ENCODE results near the gene RBBP4. TPM values are rescaled to one million over a fixed set of nuclear protein-coding genes. Genes with fewer than 3 reads are reported as not detected.
"Not testable (repeated sequence)": the region's sequence is repeated elsewhere in the genome, so short reads cannot be mapped to it uniquely, and the experiment has no call there.

The RBBP4 gene
- polyA plus RNA-seq, 3 donors: 41.3 to 45.5 (median 45.3) TPM

DNA sequence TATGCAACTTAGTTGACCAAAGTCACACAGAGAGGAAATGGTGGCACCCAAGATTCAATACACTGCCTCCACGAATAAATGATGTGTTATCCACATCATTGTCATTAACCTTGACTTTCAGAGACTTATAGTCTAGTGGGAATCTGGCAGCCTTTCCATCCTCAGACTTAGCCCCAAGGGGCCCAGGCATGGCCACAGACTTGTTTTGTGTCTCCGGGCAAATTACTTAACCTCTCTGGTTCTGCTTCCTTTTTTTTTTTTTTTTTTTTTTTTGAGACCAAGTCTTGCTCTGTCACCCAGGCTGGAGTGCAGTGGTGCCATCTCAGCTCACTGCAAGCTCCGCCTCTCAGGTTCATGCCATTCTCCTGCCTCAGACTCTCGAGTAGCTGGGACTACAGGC, 60.2 kb downstream of the RBBP4 start:
- not testable (repeated sequence) for H3K27ac ChIP-seq (ENCODE audit: low read depth, low read length)
- 61 to 88% (median 65%) methylated on average over 4 of the region's 4 CpGs for WGBS, 3 donors

DNA sequence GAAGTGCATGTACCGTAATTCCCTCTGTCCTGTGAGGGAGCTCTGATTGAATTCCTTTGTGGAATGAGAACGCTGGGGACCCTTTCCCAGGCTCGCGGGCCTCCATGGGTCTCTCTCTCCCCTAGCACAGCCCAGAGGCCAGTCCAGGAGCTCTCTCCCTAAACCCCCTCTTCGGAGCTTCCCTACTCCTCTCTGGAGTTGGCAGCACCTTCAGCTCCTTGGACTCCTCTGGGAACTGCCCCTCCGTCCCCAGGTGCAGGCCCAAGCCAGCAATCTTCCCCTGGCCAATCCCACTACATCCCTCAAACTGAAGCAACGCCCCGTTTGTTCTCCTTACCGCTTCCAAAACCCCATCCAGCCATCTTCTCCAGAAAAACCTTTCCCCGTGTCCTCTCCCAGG, 62.1 kb downstream of the RBBP4 start:
- no peak overlapping the region for H3K27ac ChIP-seq (ENCODE audit: low read depth, low read length)
- 76 to 88% (median 88%) methylated on average over 10 of the region's 10 CpGs for WGBS, 3 donors

DNA sequence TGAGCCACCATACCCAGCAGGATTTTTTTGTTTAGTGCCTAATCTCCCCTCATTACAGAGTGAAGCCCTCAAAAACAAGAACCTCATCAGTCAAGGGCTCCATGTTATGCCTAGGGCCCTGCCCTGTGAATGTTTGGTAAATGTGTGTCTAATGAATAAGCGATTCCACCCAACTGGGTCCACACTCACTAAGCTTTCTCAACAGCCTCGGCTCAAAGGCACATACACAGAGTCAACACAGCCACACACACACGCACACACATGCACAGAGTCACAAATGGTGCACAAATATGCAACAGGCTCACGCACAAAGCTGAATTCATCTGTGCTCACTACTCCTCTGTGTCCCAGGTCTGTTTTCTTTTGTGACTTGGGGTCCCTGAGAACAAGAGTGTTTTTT, 63.3 kb downstream of the RBBP4 start:
- H3K27ac ChIP-seq (ENCODE audit: low read depth, low read length): no peak overlapping the region
- 70 to 93% (median 84%) methylated on average over 4 of the region's 4 CpGs for WGBS, 3 donors

DNA sequence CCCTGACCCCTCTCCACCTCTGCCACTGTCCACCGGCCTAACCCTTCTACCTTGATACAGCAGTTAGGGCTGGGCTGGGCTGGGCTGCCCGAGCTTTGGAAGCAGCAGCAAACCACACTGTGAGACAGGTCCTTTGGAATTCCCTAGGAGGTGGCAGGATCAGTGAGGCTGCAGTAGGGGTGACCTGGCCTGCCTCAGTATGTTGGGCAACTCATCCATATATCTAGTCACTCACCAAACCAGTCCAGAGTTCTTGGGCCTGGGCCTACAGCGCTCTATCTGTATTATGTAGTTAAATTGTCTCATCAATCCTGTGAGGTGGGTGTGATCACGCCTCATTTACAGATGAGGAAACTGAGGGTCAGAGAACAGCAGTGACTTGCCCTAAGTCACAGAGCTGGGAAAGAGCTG, 64.9 kb downstream of the RBBP4 start:
- WGBS, 3 donors: 82 to 98% (median 94%) methylated on average over 4 of the region's 4 CpGs
- H3K27ac ChIP-seq (ENCODE audit: low read depth, low read length): no peak overlapping the region

DNA sequence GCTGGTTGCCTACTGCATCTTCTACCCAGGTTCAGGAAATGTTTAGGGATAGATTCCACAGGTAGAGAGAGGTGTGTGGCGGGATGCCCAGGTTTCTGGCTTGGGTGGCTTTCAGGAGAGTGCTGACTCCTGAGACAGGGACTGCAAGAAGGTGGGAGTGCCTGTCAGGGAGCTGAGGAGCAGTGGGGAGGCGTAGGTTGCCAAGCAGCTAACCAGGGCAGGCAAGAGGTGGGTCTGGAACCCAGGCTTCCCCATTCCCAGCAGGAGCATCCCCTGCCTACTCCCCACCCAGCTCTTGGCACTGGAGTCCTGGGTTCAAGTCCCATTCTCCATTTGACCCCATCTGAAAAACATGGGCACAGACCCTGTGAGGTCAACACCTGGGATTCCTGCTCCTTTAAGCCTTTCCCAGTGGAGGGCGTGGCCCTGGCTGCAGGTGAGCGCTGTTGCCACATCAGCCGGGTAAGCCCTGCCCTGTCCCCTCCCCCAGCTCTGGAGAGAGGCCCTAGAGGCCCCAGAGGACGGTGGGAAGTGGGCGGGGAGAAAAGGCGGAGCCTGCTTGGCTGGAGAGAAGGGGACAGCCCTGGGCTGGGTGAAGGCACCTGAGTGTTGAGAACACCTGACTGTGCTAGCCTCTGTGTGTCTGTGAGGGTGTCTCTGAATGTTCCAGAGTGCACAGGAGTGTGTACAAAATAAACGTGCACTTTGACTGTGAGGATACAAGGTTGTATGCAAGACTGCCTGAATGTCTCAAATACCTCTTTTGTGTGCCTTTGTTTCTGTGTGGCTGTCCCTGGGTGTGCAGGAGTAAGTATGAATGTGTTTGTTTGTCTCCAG, 65.5 kb downstream of the RBBP4 start:
- 28 to 29% (median 29%) methylated on average over 9 of the region's 9 CpGs for WGBS, 3 donors

DNA sequence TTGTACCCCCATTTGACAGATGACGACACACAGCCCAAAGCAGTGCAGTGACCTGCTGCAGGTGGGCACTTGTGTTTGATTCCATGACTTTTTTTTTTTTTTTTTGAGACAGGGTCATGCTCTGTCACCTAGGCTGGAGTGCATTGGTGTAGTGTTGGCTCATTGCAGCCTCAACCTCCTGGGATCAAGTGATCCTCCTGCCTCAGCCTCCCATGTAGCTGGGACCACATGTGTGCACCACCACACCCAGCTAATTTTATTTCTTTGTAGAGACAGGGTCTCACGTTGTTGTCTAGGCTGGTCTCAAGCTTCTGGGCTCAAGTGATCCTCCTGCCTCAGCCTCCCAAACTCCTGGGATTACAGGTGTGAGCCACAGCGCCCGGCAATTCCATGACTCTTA, 66.5 kb downstream of the RBBP4 start:
- 84 to 93% (median 93%) methylated on average over 4 of the region's 4 CpGs for WGBS, 3 donors
- H3K27ac ChIP-seq (ENCODE audit: low read depth, low read length): no peak overlapping the region

More for the DNA sequence above, 65.5 kb downstream of the RBBP4 start:
- H3K27ac ChIP-seq (ENCODE audit: low read depth, low read length): no peak overlapping the region

DNA sequence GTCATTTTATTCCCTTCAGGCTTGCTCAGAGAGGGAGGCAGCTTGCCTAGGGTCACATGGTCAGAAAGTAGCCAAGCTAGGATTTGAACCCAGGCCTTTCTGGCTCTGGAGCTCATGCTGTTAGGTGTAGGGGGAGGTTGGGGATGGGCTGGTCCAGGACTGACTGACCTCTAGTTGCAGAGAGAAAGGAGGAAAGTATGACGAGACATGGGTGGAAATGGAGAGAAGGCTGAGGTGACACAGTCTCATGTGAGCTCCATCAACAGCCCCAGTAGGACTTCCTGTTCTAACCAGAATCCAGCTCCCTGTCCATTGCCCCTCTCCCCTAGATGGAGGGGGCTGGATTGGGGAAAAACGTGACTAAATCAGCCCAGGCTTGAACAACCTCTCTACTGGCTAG, 67.0 kb downstream of the RBBP4 start:
- WGBS, 3 donors: 64 to 79% (median 67%) methylated on average over 2 of the region's 2 CpGs
- no peak overlapping the region for H3K27ac ChIP-seq (ENCODE audit: low read depth, low read length)

DNA sequence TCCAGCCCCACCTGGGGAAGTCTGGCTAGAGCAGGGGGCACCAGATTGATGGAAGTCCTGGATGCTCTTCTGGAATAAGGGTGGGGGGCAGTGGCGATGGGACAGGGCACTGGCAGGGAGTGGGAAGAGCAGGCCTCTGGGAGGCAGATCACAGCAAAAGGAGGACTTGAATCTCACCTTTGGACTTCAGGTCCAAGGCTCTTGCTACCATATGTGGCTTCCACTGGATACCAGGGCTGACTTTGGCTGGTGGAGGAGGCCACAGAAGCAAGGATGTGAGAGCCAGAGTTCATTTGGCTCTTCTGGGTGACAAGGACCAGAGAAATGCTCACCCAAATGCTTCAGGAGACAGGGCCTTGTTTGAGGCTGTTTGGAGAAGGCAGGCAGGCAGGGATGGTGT, 67.5 kb downstream of the RBBP4 start:
- 86 to 94% (median 93%) methylated on average over 1 of the region's 1 CpG for WGBS, 3 donors
- H3K27ac ChIP-seq (ENCODE audit: low read depth, low read length): no peak overlapping the region

DNA sequence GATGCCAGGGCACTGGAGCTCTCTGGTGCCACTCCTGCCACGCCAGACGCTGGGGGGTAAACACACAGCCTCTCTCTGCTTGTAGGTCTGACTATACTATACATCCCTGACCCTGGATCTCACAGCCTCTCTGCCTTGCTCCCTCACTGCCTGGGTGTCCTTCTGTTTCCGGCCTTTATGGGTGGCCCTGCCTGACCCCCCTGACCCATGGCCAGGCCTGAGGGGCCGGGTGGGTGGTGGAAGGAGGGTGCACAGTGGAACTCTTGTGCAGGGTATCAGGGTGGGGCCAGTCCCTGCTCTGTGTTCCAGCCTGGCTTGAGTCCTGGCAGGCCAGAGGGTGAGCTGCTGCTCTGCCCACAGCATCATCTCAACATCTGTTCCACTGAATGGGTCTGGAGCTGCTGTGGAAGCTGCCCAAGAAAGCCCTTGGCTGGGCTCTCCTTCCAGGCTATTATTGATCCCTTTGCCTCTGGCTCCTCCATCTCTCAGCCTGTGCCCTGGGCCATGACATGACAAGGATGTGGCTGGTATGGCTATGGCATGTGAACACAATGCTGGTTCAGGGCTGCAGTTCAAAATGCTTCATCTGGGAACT, 68.8 kb downstream of the RBBP4 start:
- H3K27ac ChIP-seq (ENCODE audit: low read depth, low read length): no peak overlapping the region
- WGBS, 3 donors: 87 to 97% (median 91%) methylated on average over 4 of the region's 4 CpGs

DNA sequence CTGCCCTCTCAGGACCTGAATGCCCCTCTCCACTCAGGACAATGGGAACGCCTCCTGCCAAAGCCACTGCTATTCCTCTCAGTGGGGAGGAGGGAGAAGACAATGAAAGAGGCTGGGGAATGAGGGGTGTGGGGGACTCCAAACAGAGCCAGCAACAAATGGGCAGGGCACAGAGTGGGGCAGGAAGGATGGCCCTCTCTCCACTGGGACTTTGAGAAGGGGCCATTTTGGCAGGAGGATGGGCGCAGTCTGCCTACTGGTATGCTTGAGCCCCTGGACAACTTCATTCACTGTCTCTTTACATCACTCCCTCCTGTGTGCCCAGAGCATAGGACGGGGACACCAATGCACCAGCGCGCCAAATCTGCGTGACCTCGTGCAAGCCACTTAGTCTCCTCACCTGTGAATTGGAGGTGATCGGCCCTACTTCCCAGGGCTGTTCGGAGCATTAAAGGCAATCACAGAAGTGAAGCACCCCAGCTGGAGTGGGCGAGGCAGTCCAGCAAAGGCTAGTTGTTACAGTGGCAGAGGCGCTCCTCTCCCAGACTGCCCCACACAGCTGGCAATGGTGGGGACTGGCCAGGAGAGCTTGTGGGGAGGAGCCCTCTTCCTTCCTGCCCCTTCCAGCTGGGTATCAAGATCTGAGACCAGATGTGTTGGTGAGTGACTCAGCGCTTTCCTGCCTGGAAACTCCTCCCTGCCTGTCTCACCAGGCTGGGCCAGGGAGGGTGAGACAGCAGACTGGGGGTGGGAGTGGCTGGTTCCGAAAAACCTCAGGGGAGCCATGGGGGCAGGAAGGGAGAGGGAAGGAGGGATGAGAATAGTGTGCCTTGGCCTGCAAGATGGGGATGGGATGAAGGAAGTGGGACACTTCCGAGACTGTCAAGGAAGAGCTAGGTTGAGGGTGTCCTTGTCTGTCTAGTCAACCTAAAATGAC, 73.9 kb downstream of the RBBP4 start:
- WGBS, 3 donors: 39 to 73% (median 46%) methylated on average over 14 of the region's 14 CpGs
- no peak overlapping the region for H3K27ac ChIP-seq (ENCODE audit: low read depth, low read length)

DNA sequence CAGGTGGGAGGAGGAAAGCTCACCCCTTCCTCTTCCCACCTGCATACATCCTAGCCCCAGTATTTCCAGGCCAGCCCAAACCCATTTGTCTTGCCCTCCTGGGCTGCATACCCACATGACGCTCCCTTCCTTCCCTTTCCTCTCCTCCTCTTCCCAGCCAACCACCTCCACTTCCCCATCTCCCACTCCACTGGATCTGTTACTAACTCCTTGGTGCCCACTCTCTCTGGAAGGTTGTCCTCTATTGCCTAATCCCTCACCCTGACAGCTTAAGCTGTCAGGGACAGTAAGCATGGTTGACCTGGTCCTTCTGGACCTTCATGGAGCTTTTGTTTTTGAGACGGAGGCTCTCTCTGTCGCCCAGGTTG, 74.6 kb downstream of the RBBP4 start:
- 77 to 80% (median 79%) methylated on average over 3 of the region's 3 CpGs for WGBS, 3 donors
- H3K27ac ChIP-seq (ENCODE audit: low read depth, low read length): no peak overlapping the region

DNA sequence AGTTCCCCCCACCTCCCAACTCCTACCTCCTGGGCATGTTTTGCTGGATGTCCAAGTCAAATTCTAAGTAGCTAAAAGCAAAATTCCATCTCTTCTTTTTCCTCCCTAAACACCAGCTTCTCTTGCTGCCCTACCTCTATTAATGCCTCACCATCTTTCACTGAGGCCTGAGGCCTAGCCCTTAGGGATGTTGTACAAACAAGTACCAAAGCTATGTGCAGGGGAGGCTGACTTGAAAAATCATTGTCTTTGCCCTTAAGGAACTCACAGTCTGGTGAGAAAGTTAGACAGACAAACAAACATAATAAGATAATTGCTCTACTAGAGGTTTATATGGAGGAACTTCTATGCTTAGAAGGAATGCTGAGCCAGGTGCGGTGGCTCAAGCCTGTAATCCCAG, 76.9 kb downstream of the RBBP4 start:
- WGBS, 3 donors: 96 to 100% (median 98%) methylated on average over 1 of the region's 1 CpG
- H3K27ac ChIP-seq (ENCODE audit: low read depth, low read length): no peak overlapping the region

DNA sequence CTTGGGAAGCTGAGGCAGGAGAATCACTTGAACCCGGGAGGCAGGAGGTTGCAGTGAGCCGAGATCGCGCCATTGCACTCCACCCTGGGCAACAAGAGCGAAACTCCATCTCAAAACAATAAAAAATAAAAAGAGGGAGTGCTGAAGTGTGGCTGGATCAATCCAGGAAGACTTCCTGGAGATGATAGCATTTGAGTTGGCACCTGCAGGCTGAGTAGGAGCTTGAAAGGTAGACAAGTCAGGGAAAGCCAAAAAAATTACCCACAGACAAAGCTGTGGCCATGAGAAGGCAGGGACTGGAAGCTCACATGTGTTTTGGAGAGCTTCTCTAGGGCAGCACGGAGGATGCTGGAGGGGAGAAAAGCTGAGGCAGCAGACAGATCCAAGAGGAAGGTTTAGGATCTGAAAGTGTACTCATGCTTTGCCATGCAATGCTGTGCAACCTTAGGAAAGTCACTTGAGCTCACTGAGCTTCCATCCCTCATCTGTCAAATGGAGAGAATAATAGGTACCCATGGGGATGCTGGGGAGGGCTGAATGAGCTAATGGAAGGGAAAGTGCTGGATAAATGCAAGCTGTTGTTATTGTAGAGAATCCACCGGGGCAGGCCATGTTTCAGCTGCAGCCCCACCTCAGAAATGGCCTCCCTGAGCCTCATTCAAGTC, 77.5 kb downstream of the RBBP4 start:
- 91 to 93% (median 91%) methylated on average over 7 of the region's 7 CpGs for WGBS, 3 donors
- no peak overlapping the region for H3K27ac ChIP-seq (ENCODE audit: low read depth, low read length)

DNA sequence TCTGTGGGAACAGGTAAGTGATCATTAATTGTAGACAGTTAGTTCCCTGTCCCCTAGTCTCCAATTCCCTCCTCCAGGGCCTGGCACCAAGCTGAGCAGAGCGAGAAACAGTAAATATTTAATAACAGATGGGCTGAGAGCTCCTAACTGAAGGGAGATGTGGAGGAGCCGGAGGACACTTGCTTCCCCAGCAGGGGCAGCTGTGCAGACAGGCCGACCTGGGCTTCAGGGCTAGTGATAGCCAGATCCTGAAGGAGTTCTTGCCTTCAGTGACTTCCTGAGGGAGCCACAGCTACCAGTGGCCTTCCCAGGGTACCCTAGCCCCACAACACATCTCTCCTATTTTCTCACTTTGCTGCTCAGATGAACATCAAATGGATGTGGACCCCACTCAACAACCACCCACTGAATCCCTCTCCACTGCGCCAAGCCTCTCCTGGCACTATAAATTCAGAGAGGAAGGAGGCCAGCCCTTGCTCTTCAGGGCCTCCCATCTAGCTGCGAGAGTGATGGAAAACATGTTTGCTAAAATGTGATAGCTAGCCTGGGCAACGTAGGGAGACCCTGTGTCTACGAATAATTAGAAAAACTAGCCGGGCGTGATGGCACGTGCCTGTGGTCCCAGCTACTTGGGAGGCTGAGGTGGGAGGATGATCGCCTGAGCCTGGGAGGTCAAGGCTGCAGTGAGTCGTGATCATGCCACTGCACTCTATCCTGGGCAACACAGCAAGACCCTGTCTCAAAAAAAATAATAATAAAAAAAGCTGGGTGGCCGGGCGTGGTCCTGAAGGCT, 78.4 kb downstream of the RBBP4 start:
- WGBS, 3 donors: 79 to 82% (median 81%) methylated on average over 14 of the region's 14 CpGs
- H3K27ac ChIP-seq (ENCODE audit: low read depth, low read length): no peak overlapping the region

DNA sequence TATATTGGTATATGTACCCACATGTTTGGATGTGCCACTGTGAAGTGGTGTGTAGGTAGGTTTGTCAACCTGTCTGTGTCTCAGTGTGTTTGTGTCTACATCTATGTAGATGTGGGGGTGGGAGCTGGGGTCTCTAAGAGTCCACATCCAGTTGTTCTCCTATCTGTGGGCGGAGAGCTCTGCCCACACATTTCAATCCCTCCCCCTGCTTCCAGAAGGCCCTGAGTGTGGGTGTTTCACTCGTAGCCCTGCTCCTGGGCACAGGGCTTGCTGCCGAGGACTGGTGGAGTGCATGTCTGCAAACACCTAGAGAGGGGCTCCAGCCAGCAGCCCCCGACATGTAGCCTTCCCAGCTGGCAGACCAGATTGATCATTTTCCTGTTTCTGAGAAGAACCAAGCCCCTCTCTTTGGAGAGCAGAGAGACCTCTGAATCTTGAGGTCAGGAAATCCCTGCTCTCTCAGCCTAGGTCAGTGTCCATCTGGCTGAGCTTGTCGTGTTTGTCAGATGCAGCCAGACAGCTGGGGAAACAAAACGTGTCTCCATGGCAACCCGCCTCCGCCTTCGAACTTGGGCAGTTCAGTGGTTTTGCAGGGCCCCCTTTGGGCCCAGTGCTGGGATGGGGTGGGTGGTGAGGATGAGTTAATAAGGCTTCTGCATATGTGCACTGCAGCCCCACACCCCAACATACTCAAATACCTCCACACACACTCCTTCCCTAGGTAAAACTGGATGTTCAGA, 82.7 kb downstream of the RBBP4 start:
- 63 to 70% (median 68%) methylated on average over 9 of the region's 9 CpGs for WGBS, 3 donors
- H3K27ac ChIP-seq (ENCODE audit: low read depth, low read length): no peak overlapping the region

All from adipose tissue (tissue), 3 donors.